Left ventricle myocardium inferior (tissue), 1 donor: Measurements from ENCODE around the gene NELL1. TPM values are rescaled to one million over a fixed set of nuclear protein-coding genes. Genes with fewer than 3 reads are reported as not detected.

Experiments
- DNase-seq: peaks from one replicate; pipeline ENCODE4 v3.0.0-alpha.2; 2020
- H3K27ac ChIP-seq: fragments of 200-600 bp; replicated peaks from 2 replicates; pipeline ENCODE4 v1.8.0; 2021
- H3K27me3 ChIP-seq: fragments of 200-600 bp; 2 replicates; pipeline ENCODE4 v1.8.0; 2021; ENCODE audit warnings: low read depth
- H3K36me3 ChIP-seq: fragments of 200-600 bp; 2 replicates; pipeline ENCODE4 v1.8.0; 2021
- H3K4me1 ChIP-seq: fragments of 200-600 bp; 2 replicates; pipeline ENCODE4 v1.8.0; 2021
- H3K4me3 ChIP-seq: fragments of 200-600 bp; 2 replicates; pipeline ENCODE4 v1.8.0; 2021; ENCODE audit warnings: mild to moderate bottlenecking, moderate library complexity
- H3K9me3 ChIP-seq: fragments of 200-600 bp; replicated peaks from 2 replicates; pipeline ENCODE4 v1.8.0; 2021
- CTCF ChIP-seq: fragments of 200-600 bp; IDR thresholded peaks from 2 replicates; pipeline ENCODE4 v1.8.0; 2021; ENCODE audit warnings: antibody characterized with exemption, mild to moderate bottlenecking, borderline replicate concordance
- intact Hi-C: fragments of 100-400 bp; cut with micrococcal nuclease; formaldehyde crosslinking; loops from one replicate; pipeline ENCODE4 v1.11.0; 2022
- total RNA-seq: library from RNA; stranded (reverse); fragmentation: NEBNext Ultra II Directional; extraction: Animal tissue kit (Norgen Biotek cat#: 25700); gene quantifications from one replicate; pipeline ENCODE4 v1.2.1, GENCODE V29; 2021
- donor health status: DM: no; HTN: yes; CAD: no; lungs with severe emphysema.

The NELL1 gene
- total RNA-seq, 1 donor from 2014 or later = not detected

- Histone ChIP-seq H3K4me3 (no peak overlapping the region), H3K36me3 (no peaks in the 10 kb centered on the region), H3K27ac (no peak overlapping the region), H3K4me1 (peaks cover 7% of the 10 kb centered on the region), H3K27me3 (no peaks in the 10 kb centered on the region), H3K9me3 (no peaks in the 10 kb centered on the region)
- TF ChIP-seq CTCF = no peak
- no peak for DNase-seq
- intact Hi-C loops = no loop called here
These were observed 935.2 kb downstream of the NELL1 start for GRCh38 chr11:21604564-21604963.

GRCh38 chr11:21612326-21612725 lies 942.9 kb downstream of the NELL1 start:
- no peak overlapping the region for H3K4me3 ChIP-seq
- no peaks in the 10 kb centered on the region for H3K9me3 ChIP-seq
- no peaks in the 10 kb centered on the region for H3K4me1 ChIP-seq
- TF ChIP-seq CTCF = no peak
- no peak overlapping the region for H3K27ac ChIP-seq
- intact Hi-C loops = no loop called here
- no peaks in the 10 kb centered on the region for H3K27me3 ChIP-seq
- no peak for DNase-seq
- H3K36me3 ChIP-seq = no peaks in the 10 kb centered on the region

GRCh38 chr11:21614961-21615360 lies 945.6 kb downstream of the NELL1 start:
- Histone ChIP-seq H3K36me3 (no peaks in the 10 kb centered on the region), H3K4me3 (no peak overlapping the region), H3K27ac (no peak overlapping the region), H3K27me3 (no peaks in the 10 kb centered on the region), H3K9me3 (no peaks in the 10 kb centered on the region), H3K4me1 (no peaks in the 10 kb centered on the region)
- intact Hi-C loops = no loop called here
- DNase-seq = no peak
- TF ChIP-seq CTCF = no peak

- Histone ChIP-seq H3K9me3 (no peaks in the 10 kb centered on the region), H3K27ac (no peak overlapping the region), H3K27me3 (no peaks in the 10 kb centered on the region), H3K4me3 (no peak overlapping the region), H3K36me3 (no peaks in the 10 kb centered on the region), H3K4me1 (no peaks in the 10 kb centered on the region)
- TF ChIP-seq CTCF = no peak
- intact Hi-C loops = no loop called here
- DNase-seq = no peak
These were observed 946.6 kb downstream of the NELL1 start for GRCh38 chr11:21615955-21616371.

- H3K9me3 ChIP-seq = no peaks in the 10 kb centered on the region
- no peaks in the 10 kb centered on the region for H3K36me3 ChIP-seq
- H3K4me3 ChIP-seq = no peak overlapping the region
- DNase-seq = no peak
- TF ChIP-seq CTCF = no peak
- intact Hi-C loops = no loop called here
- H3K27me3 ChIP-seq = no peaks in the 10 kb centered on the region
- H3K4me1 ChIP-seq = no peaks in the 10 kb centered on the region
- H3K27ac ChIP-seq = no peak overlapping the region
These were observed 953.2 kb downstream of the NELL1 start for GRCh38 chr11:21622566-21622965.

- no peaks in the 10 kb centered on the region for H3K4me1 ChIP-seq
- no peaks in the 10 kb centered on the region for H3K36me3 ChIP-seq
- no peaks in the 10 kb centered on the region for H3K9me3 ChIP-seq
- DNase-seq = no peak
- no peaks in the 10 kb centered on the region for H3K27me3 ChIP-seq
- intact Hi-C loops = no loop called here
- no peak overlapping the region for H3K27ac ChIP-seq
- TF ChIP-seq CTCF = no peak
- H3K4me3 ChIP-seq = no peak overlapping the region
These were observed 953.6 kb downstream of the NELL1 start for GRCh38 chr11:21622995-21623394.
